CD4-positive, alpha-beta T cell treated with Interleukin-15 for 1 hour (primary cell): ENCODE measurements around the gene TNNT1.
A peak's percentile ranks its signal among the peaks of the same experiment; 100 is the strongest.

Source experiments
- DNase-seq: peaks from one replicate; pipeline ENCODE4 v3.0.0-alpha.2; 2020

Gene TNNT1

DNA sequence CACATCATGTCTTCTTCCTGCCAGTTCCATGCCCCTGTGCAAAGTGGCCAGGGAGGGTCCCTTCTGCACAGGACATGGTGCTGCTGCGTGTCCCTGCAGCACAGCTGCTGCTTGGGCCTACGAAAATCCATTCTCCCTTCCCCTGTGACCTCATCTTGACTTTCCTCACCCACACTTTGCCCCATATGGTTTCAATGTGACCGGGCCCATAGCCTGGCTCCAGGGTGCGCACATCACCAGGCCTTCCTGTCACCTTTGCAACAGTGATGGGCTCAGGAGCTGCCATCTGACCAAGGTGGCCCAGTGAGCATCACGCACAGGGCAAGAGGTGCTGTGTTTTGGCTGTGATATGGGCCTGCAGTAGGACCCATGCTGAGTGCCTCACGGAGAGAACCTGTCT lies 42.4 kb downstream of the TNNT1 start:
- DNase-seq, result no peak

DNA sequence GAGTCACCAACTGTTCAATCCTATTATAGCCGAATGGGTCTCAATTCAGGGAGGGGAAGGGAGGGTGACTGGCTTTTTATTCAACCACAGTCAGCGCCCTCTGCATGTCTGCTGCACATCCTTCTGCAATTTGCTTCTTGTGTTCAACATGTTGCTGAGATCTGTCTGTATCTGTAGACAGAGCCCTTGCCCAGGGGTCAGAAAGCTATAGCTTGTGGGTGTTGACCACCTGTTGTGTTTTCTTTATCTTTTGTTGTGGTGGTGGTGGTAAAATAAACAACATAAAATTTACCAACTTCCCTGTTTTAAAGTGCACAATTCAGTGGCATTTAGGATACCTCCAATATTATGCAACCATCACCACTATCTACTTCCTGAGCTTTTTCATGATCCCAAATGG lies 43.8 kb downstream of the TNNT1 start:
- no peak for DNase-seq

DNA sequence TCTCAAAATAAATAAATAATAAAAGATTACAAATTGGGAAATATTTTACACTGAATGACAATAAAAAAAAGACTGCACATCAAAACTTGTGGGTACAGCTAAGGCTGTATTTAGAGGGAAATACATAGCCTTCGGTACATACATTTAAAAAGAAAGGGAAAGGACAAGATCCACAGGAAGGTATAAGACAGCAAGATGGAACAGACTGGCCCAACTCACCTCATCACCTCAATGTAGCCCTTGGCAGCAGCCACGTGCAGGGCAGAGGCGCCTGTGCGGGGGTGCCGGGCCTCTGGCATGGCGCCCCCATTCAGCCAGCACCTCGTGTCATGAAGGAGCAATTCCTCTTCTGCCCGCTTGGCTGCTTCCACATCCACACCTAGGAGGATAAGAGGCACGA lies 45.8 kb downstream of the TNNT1 start:
- no peak for DNase-seq

DNA sequence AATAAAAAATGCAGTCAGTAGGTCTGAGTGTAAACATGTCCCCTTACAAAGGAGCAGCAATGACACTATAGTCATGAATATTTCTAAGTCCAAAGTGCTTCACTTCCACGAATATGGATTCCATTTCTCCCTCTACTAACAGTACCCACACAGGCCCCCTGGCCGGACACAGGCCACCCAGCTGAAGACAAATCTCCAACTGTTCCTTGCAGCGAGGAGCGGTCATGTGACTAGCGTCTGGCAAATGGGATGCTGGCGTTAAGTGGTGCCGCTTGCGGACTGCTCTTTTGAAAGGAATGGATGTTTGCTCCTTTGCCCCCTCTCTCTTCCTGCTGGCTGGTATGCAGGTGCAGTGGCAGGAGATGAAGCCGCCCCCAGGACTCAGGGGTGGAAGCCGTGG lies 47.7 kb downstream of the TNNT1 start:
- no peak for DNase-seq

DNA sequence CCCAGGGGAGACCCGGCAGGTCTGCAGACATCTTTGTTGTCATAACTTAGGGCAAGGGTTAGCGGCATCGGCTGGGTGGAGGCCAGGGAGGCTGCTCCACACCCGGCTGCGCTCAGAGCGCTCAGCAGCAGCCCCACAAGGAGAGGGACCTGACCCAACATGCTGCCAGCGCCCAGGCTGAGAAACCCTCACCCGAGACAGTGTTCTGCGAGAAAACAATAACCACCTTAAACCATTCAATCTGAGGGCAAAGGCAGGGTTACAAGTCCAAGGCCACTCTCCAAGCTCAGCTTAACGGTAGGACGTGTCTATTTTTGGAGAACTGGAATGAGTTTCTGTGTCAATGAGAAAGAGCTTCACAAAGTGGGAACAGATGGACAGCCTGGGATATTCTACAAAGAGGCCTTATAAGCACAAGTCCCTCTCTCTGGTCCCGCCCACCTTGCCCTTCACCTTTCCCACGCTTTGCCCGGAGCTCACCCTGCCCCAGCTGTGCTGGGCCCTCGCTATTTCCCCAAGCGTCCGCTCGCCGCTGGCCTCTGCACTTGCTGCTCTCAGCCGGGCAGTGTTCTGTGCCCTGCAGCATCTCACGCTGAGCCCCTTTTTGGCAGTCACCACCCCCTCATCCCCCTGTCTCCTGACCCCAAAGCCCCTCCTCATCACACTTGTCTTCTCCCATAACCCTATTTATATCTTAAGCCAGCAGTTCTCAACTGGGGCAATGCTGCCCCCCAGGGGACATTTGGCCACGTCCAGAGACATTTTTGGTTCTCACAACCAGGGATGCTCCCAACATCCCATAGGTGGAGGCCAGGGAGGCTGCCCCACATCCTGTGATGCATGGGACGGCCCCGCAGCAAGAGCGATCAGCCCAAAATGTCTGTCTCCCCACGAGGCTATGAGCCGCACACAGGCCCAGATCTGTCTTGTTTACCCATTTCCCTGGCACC lies 49.2 kb downstream of the TNNT1 start:
- DNase-seq, result no peak

DNA sequence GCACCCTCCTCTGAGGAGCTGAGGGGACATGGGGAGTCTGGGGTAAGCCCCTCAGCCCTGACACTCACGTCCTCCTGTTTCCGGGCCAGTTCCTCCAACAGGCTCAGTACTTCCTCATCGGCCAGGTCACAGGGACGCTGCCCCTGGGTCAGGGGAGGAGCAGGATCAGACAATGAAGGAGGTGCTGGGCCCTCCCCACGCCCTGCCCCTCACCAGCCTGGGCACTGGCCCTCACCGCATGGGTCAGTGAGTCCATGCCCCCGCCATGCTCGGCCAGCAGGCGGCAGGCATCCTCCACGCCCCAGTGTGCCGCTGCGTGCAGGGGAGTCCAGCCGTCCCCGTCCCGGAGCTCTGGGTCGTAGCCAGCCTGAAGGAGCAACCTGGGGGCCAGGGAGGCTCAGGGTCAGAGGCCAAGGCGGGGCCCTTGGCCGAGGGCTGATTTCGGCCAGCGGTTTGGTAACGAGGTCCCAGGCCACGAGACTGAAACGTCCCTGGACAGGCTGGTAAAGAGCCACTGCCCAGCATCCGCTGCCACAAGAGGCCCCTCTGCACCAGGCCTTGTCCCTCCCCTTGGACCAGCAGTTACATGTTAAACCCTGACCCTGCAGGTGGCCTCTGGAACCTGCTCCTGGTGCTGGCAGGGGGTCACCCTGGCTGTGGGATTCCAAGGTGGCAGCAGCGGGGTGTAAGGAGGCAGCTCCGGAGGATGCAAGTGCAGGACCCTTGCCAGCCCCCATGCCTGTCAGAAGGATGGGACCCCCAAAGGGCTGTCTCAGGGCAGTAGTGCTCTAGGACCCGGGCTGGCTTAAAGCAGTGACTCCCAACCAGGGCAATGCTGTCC lies 50.1 kb downstream of the TNNT1 start:
- no peak for DNase-seq

DNA sequence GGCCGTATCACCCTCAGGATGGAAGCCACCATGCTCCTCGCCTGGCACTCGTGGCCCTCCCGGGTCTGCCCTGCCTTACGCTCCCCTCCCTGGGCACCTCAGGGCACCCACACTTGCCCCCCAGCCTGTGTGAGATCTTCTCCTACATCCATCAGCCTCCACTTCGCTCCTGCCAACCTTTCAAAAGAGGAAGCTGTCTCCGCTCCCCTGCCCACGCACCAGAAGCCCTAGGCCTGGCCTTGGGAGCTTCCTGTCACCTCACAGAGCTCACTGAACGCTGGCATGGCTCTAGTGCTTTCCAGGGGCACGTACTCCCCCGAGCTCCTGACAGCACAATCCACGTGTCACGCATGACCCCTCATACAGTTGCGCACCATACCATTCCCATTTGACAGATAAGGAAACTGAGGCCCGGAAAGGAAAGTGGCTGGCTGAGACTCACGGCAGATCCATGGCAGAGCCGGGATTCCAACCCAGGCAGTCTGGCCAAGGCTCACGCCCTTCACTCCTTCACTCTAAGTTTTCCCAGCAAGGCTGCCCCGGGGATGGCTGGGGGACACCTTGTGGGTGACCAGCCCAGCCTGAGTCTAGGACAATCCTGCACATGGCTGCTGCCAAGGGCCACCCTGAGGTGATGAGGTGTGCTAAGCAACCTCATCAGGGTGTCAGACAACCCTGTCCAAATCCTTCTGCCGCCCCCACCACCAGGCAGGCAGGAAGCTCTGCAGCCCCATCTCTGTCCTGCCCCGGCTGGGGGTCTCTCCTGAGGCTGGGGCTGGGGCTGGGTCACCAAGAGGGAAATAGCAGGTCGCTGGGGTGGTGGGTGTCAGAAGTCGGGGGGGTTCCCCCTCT lies 50.9 kb downstream of the TNNT1 start:
- DNase-seq, result no peak

DNA sequence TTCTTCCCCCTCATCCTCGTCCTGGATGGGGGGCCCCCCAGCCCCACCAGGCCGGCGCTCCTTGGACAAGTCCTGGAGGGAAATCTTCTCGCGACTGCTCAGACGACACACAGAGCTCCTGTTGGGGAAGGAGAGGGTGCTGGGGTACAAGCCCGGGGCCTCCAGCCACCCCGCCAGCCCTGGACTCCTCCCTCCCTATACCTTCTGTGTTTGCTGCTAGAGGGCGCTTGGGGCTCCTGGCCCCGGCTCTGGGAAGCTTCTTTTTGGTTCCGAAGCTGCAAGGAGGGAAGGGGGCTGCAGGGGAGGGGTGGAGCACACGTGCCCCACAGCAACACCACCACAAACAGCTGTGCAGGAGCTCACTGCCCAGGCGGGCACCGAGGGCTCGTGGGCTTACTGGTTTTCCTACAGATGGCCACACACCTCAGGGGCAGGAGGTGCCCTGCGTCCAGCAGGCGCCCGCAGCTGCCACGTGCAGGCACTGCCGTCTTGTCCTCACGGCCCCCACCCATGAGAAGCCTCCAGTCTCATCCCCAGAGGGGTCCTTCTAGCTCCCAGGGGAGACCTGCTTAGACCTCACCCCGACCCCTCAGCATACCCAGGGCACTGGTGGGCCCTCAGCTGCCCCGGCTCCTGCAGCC lies 52.8 kb downstream of the TNNT1 start:
- DNase-seq, result no peak

DNA sequence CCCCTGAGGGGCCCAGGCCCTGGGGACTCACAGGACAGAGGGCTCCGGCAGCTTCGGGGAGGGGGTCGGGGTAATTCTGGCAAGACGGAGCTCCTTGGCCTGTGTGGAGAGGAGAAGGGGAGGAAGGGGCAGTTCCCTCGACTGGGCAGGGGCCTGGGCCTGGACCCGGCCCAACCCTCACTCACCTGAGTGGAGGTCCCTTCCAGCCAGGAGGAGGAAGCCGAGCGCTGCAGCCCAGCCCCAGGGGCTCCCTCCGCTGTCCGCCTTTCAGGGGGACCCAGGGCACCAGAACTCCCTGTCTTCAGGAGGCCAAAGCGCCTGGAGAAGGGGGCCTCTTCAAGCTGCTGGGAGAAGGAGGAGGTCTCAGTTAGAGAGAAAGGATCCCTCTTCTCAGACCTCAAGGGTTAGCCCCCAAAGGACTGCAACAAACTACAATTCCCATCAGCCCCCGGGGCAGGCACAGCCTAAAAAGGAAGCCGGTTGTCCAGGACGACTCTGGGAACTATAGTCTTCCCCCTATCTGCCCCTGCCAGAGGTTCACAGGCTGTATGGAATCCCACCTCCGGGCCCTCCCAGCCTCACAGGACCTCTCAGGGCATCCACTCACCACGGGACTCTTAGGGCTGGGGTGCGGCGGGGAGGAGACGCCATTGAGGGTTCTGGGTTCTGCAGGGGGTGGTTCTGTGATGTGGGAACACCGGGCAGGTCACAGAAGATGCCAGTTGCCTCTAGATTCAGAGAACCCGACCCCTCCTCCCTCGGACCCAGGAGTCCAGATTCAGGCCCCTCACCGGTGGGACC lies 53.5 kb downstream of the TNNT1 start:
- DNase-seq, result no peak

DNA sequence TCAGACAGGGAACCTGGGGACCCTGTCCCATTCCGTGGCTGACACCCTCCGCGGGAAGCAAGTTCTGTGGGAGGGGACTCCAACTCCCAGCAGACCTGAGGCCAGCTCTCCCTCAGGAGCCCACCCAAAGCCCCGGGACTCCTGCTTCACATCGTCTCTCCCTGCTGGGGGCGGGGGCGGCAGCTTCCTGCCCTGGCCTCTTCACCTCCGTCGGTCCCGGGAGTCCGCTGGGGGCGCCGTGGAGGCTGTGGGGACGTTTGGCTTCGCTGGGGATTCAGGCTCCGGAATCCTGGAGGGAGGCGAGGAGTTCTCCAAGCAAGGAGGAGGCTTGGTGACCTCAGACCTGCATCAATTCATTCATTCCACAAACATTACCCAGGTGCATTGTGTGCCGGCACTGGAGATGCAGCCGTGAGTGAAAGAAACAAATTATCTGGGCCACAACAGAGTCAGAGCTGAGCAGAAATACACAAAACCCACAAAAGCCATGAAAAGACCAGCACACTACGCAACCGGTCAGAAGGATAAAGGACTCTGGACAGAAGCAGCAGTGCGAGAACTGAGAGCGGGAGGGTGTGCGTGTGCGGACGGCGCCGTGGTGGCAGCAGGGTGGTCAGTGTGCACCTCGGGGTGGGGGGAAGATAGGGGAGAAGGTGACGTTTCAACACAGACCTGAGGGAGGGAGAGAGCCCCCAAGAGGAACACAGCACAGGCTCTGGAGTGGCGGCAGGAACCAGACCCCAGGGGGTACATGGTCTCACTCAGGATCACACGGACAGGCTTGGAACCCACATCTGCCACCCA lies 54.3 kb downstream of the TNNT1 start:
- DNase-seq, result no peak

DNA sequence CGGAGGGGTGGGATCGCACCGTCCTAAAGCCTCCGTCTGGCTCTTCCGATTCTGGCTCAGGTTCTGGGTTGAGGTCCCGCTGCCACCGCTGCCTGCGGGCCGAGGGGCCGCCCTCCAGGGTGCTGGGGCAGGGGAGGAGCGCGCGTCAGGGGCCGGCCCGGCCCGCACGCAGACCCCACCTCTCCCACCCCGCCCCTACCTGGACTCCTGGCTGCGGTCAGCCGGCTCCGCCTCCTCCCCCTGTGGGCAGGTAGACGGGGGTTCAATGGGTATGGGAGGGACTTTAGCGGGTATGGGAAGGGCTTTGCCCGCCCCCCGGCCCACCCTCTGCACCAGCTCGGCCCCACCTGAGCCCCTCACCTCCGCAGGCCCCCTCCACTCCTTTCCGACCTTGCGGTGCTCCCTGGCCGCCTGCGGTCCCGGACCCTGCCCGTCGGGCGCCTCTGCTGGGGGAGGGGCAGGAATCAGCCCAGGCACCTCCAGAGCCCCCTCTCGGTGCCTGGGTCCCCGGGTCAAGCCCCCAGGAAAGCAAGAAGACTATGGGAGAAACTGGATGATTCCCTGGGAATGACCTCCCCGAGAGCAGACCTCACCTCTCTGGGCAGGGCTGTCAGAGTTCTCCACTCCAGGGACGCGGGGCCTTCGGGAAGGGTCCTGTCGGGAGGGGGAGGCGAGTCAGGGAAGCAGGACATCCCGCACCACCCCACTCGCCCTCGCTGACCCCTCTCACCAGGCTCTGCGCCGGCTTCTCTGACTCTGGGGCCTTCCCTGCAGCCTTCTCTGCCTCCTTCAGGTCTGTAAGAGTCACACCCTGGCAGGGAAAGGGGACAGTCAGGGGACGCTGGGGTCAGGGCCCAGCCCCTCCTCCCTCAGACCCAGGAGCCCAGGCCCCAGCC lies 56.3 kb downstream of the TNNT1 start:
- DNase-seq, result no peak

DNA sequence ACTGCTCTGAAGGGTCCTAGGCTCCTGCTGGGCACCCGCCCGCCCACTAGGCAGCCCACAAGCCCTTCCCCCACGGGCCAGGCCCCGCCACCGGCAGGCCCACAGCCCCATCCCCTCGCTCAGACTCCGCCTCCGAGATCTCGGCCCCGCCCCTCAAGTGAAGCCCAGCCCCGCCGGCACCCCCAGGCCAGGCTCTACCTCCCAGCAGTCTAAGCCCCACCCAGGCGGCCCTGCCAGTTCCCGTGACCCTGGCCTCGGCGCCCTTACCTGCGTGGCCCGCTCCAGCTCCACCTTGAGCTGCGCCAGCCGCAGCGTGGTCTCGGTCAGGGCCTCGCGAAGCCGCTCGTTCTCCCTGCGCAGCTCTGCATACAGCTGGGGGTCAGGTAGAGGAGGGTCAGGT lies 57.1 kb downstream of the TNNT1 start:
- no peak for DNase-seq

DNA sequence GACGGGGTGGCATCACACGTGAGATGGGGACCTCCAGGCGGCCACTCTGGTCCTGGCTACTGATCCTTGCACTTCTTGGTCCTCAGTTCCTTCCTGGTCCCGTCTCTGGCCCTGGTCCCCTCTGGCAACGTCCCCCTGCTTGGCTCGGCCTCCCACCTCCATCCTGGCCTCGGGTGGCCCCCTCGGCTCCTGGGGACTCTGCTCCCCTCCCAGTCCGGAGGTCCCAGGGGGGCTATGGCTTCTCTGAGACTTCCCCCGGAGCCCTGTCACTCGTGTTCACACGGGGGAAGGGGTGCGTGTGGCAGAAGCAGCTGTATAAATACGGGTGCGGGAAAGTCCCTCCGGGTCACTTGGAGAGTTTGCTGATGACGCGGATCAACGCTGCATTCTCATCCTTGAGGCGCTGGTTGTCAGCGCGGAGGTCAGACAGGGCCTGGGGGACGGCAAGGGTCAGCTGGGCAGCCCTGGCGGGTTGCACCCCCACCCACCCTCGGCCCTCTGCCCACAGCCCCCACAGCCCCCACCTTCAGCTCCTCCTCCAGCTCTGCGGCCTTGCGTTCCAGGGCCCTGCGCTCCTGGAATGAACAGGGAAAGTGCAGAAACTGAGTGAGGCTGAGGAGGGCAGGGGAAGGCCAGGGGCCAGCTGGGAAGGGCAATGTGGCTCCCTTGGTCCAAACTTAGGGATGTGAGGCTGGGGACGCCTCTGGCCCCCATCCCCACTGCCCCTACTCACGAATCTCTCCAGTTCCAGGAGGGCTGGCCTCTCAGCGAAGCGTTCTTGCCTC lies 57.7 kb downstream of the TNNT1 start:
- no peak for DNase-seq

DNA sequence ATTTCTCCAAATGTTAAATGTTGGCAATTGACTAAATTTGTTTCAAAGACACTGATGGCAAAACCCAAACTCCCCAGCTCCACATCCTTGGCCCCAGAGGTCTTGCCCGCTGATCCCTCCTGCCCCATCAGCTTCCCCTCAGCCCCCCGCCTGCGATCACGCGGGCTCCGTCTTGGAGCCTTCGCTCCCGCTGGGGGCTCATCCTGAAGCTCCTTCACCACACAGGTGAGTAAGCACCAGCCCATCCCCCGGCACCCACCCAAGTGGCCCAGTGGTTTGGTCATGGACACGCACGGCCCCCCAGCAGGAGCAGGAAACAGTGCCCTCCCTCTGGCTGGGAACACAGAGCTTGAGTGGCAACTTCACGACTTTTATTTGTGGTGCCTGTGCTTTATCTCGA lies 58.4 kb downstream of the TNNT1 start:
- no peak for DNase-seq

DNA sequence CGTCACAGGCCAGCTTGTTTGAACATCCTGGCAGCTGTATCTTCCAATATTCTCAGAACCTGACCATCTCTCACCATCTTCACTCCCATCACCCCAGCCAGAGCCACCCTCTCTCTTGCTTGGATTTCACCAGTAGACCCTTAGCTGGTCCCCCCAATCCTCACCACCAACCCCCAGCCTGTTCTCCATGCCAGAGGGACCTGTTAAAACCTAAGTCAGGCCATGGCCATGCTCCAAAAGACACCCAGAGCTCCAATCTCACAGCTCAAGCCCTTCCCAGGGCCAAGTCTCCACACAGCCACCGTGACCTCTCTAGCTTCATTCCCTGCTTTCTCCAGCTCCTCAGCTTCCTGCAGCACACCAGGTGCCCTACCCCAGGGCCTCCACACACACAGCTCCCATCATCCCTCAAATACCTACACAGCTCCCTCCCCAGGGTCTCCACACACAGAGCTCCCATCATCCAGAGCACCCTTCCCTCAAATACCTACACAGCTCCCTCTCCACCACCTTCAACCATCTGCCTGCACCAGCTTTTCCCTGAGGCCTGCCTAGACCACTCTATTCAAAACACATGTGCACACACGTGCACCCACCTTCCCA lies 59.6 kb downstream of the TNNT1 start:
- no peak for DNase-seq

DNA sequence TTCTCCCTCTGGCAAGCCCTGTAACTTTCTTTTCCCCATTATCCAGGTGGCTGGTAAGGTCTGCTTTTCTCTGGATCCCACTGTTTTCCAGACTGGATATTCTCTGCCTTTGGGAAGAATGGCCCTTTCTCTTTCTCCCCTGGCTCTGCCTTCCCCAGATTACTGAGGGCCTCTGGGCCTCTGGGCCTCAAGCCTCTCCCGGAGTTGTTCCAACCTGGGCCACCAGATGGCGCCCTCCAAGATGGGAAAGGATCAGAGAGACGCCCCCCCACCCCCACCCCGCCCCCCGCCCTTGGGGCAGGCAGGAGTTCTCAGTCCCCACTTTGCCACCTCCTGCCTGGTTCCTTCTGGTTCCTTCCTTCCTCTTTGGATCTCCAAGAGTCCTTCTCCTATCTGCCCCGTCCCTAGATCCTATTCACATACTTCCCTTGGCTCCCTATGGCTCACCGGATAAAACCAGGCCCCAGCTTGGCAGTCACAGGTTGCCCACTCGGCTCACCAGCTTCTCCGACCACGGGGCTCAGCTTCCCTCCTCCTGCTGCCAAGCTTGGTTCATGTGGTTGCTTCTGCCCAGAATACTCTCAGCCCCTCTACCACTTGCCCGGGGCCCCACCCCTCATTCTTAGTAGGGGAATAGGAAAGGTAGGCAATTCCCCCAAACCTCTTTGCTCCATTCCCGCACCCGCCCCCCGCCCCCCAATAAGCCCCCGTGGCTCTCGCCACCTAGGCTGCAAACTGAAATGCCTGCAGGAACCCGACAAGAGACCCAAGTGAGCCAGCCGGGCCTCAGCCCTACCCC lies 60.3 kb downstream of the TNNT1 start:
- peak; percentile 64 for DNase-seq

DNA sequence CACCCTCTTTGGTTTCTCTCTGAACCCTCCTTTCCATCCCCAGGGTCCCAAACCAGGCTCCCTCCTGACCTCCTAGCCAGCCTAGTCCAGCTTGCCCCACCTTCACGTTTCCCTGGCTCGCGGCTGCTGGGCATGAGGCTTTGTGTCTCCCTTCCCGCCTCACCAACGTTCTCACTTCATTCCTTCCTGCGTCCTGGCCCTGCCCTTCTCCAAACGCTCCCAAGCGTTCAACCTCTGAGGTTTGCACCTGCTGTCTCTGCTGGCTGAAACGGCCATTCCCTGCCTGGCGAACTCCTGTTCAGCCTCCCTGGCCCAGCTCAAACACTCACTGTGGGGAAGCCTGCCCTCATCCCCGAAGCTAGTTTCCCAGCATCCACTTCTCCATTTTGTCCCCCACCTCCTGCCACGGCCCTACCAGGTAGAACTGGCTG lies 61.0 kb downstream of the TNNT1 start:
- DNase-seq, result no peak

DNA sequence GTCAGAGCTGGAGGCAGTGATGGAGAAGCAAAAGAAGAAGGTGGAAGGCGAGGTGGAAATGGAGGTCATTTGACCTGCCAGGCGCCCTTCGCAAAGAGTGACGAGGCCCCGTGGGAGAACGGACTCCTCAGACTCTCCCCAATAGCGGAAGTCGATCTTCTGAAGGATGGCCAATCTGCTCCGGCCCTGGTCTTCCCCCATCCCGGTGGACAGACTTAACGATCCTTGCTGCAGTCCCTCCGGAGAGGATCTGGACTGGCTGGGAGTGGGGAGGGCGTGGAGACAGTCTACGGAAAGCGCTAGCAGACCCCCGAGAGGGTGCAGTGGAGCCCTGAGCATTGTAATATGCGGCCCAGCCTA lies 61.5 kb downstream of the TNNT1 start:
- DNase-seq, result no peak
